HG03354 (cell line): ENCODE measurements around the gene SNRNP25.
A peak's percentile ranks its signal among the peaks of the same experiment; 100 is the strongest.
"Not testable (repeated sequence)": the region's sequence is repeated elsewhere in the genome, so short reads cannot be mapped to it uniquely, and the experiment has no call there.

ENCODE experiments used
- ATAC-seq: cut with Tn5 transposase; IDR thresholded peaks from one replicate; pipeline ENCODE4 v1.9.1; 2021; ENCODE audit warnings: mild to moderate bottlenecking; ENCODE audit not compliant: unreplicated experiment, poor library complexity, severe bottlenecking

Gene SNRNP25

DNA sequence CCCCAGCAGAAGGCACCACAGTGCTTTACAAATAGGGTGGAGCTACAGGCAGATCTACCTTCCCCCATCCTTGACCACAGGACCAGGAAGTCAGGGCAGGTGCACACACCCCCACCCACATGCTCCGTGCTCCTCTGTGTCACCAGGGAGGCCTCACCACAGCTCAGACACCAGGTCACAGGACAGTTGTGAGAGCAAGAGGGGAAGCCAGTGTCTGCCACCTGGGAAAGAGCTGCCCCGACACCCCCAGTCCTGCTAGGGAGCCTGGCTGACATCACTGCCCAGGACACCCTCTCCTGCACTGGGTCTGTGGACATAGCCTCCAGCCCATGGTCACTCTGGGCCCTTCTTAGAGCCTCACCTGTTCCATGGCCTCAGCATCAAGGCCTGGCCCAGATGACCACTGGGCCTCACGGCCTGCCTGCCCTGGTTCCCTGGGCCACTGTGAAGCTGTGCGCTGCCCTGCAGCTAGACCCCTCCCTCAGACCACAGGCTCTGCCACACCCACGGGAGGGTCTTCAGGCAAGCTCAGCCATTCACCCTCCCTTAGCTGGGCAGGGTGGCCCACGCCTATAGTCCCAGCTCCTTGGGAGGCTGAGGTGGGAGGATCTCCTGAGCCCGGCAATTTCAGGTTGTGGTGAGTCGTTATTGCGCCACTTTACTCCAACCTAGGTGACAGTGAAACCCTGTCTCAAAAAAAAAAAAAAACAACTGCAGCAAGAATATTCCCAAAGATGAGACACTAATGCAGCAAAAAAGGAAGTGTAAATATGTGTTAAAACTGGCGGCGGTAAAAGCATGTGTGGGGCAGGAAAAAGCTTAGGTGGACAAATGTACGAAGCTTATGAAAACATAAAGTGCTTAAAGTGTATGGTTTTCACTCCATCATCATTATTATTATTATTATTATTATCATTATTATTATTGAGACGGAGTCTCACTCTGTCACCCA lies 14.4 kb upstream of the SNRNP25 start:
- ATAC-seq, result peak; percentile 76

DNA sequence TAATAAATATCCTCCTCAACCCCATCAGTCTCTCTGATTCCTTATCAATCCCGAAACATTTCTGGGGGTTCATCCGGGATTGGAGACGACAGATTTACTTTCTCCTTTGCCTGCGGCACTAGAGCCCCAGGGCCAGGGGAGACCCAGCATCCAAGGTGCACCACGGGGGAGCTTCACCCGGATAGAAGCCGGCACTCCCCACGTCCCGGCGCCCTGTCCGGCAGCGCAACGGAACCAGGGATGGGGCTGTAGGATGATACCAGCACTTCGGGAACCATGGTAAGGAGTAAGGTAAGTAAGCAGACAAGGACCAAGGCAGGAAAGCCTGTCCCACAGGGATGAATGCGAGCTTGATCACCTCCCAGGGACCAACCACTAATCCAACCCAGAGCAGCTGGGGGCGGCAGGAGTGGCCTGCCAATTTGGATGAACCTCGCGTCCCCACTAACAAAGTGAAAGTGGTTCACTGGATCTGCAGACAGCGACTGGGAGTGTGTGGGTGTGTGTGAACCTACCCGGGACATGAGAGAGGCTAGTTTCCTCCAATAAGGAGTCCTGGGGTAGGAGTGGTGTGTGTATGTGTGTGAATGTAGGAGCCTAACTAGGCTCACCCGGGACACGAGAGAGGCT lies 12.1 kb upstream of the SNRNP25 start:
- ATAC-seq, result no peak

GRCh38 chr16:42069-42457 lies 11.6 kb upstream of the SNRNP25 start:
- ATAC-seq, result no peak

DNA sequence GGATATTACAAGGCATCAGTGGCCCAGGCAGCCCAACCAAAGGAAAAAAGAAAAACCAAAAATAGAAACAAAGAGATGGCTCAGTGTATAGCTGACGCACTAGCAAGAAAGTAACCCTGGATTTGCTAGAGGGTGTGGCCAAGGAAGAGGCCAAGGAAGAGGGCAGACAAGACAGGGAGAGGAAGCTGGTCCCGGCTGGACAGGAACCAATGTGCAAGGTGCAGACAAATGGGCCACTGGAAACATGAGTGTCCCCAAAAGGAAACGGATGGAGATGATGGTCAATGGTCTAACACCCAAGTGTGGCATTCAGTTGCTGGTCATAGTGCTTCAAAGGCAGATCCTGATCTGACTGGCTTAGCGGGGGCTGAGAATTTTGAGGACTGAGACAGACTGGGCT lies 10.9 kb upstream of the SNRNP25 start:
- ATAC-seq, result no peak

- no peak for ATAC-seq
Measured at GRCh38 chr16:43294-43693, 10.3 kb upstream of the SNRNP25 start.

DNA sequence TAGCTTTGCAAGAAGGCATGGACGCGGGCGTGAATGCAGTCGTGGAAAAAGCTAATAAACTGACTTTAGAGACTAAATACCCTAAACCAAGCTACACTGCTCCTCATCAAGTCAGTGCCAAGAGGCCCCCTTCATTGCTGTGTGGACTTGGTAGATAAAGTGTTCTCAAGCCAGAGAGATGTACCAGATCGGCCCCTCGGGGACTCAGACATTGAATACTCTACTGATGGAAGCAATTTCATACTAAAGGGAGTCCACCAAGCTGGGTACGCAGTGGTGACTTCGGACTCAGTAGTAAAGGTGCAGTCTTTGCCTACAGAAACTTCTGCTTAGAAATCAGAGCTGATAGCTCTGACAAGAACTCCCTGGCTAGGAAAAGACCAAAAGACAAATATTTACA lies 9.0 kb upstream of the SNRNP25 start:
- no peak for ATAC-seq

GRCh38 chr16:45454-45853 lies 8.2 kb upstream of the SNRNP25 start:
- no peak for ATAC-seq

GRCh38 chr16:46510-46909 lies 7.1 kb upstream of the SNRNP25 start:
- not testable (repeated sequence) for ATAC-seq

GRCh38 chr16:47234-47633 lies 6.4 kb upstream of the SNRNP25 start:
- no peak for ATAC-seq

DNA sequence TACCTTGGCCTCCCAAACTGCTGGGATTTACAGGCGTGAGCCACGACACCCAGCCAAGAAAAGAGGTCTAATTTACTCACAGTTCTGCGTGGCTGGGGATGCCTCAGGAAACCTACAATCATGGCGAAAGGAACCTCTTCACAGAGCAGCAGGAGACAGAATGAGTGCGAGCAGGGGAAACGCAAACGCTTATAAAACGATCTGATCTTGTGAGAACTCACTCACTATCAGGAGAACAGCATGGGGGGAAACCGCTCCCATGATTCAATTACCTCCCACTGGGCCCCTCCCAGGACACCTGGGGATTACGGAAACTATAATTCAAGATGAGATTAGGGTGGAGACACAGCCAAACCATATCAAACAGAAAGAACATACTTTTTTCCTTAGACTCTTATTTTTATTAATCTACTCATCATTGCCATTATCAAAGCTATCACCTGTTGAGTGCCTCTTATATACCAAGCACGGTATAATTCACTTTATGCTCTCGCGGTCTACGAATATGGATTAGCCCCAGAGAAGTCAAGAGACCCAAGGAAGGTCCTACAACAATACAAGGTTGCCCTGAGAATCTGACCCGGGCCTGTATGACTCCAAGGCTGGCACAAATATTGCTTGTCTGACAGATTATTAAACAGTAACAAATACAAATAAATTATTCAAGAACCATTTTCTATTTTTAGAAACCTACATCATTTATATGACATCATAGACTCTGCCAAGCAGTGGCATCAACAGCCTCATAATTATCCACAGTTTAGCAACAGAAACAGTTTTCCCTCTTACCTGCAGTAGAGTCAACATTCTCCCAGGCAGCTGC lies 2.6 kb upstream of the SNRNP25 start:
- ATAC-seq, result no peak

DNA sequence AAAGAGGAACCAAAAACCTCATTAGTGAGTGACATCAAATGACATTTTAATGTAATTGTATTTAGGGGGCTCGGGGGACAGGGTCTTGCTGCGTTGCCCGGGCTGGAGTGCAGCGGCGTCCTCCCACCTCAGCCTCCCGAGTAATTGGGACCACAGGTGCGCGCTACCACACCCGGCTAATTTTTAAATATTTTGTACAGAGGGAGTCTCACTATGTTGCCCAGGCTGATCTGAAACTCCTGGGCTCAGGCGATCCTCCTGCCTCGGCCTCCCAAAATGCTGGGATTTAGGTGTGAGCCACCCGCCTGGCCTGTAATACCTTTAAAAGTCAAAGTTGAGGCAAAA lies 581 bp downstream of the SNRNP25 start:
- ATAC-seq, result no peak

DNA sequence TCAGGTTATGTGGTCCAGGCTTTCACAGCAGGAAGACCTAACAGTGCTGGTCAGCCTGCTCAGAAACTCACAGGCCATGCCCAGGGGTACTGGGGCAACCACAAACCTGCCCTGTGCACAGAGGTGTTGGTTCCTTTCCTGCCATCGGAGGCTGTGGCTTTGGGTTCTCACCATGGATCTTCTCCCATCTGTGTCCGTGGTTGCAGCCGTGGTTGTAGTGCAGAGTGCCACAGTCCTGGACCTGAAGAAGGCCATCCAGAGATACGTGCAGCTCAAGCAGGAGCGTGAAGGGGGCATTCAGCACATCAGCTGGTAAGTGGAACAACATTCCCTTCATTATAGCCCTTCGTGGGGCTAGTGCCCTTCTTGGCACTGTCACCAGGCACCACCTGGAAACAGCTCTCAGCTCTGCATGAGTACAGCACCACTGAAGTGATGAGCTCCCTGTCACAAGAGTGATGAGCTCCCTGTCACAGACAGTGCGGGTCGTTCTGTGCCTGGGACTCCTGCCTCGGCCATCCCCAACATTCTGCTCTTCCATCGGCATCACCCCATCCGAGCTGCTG lies 2.0 kb downstream of the SNRNP25 start:
- ATAC-seq, result no peak

DNA sequence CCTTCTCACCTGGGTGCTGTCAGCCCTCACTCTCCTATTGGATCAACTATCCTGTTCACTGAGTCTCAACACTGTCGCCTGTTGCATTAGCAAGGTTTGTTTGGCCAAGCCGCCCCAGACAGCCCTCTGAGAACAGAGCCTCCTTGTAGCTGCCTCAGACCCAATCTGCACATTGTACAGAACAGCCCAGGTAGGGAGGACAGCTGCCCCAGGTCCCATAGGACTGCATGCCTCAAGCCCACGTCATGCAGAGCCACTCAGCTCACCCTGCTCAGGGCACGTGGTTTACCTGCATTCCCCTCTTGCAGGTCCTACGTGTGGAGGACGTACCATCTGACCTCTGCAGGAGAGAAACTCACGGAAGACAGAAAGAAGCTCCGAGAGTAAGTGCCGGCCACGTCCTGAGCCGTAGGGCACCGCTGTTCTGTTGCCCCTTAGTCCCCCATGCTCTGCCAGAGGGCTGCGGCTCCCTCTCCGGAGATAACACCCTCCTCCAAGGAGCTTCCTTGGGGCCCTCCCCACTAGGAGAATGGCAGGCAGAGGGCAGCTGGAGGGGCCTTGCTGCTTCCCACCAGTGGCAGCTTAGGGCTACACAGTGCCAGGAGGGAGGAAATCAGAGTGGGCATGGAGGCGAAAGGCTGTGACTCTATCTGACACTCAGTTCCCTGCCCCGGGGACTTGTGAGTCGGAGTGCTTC lies 2.8 kb downstream of the SNRNP25 start:
- ATAC-seq, result no peak

GRCh38 chr16:57711-58110 lies 4.1 kb downstream of the SNRNP25 start:
- ATAC-seq, result no peak

GRCh38 chr16:58491-59439 lies 5.1 kb downstream of the SNRNP25 start:
- no peak for ATAC-seq

- no peak for ATAC-seq
Measured at GRCh38 chr16:59440-60059, 5.9 kb downstream of the SNRNP25 start.

GRCh38 chr16:60166-60565 lies 6.5 kb downstream of the SNRNP25 start:
- ATAC-seq, result no peak
